ENCODE measurements around the gene MACROD2.

The MACROD2 gene

GRCh38 chr20:14861028-14861699, 865.8 kb downstream of the MACROD2 start:
- no peak for TF ChIP-seq JUND (IDR thresholded peaks at IDR 0.05; ENCODE audit: low read depth)
- in situ Hi-C loops (cut with HindIII; ENCODE audit: low pct_unique_long_range_greater_than_20kb, low sequenced_read_pairs): no loop called here
- no peak for DNase-seq (ENCODE audit: low read depth in 1 of 2, low spot score in 1 of 2)

DNA sequence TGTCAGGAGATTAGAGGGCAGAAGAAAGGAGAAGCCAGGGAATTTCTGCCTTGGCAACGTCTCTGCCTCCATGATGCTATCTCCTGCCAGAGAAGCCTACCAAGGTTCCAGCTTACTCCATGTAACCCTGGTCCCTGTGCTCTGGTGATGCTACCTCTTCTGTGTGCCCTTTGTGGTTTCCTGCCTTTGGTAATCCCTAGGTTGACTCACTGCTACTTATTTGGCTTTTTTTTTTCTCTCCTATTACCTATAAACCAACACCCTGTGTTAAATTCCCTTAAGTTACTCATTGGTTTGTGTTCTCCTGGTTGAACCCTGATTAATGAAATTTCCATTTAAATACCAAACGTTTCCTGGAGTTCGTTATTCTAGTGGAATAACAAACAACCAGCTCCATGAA, 869.9 kb downstream of the MACROD2 start:
- in situ Hi-C loops (cut with HindIII; ENCODE audit: low pct_unique_long_range_greater_than_20kb, low sequenced_read_pairs): no loop called here
- no peak for DNase-seq (ENCODE audit: low read depth in 1 of 2, low spot score in 1 of 2)

GRCh38 chr20:14865731-14866130, 870.4 kb downstream of the MACROD2 start:
- DNase-seq (ENCODE audit: low read depth in 1 of 2, low spot score in 1 of 2): no peak
- in situ Hi-C loops (cut with HindIII; ENCODE audit: low pct_unique_long_range_greater_than_20kb, low sequenced_read_pairs): no loop called here
- no peak for TF ChIP-seq JUND (IDR thresholded peaks at IDR 0.05; ENCODE audit: low read depth)

More for the DNA sequence above, 869.9 kb downstream of the MACROD2 start:
- TF ChIP-seq JUND (IDR thresholded peaks at IDR 0.05; ENCODE audit: low read depth): no peak

- DNase-seq (ENCODE audit: low read depth in 1 of 2, low spot score in 1 of 2): no peak
- in situ Hi-C loops (cut with HindIII; ENCODE audit: low pct_unique_long_range_greater_than_20kb, low sequenced_read_pairs): no loop called here
- no peak for TF ChIP-seq JUND (IDR thresholded peaks at IDR 0.05; ENCODE audit: low read depth)
Measured at GRCh38 chr20:14866841-14867514, 871.7 kb downstream of the MACROD2 start.

DNA sequence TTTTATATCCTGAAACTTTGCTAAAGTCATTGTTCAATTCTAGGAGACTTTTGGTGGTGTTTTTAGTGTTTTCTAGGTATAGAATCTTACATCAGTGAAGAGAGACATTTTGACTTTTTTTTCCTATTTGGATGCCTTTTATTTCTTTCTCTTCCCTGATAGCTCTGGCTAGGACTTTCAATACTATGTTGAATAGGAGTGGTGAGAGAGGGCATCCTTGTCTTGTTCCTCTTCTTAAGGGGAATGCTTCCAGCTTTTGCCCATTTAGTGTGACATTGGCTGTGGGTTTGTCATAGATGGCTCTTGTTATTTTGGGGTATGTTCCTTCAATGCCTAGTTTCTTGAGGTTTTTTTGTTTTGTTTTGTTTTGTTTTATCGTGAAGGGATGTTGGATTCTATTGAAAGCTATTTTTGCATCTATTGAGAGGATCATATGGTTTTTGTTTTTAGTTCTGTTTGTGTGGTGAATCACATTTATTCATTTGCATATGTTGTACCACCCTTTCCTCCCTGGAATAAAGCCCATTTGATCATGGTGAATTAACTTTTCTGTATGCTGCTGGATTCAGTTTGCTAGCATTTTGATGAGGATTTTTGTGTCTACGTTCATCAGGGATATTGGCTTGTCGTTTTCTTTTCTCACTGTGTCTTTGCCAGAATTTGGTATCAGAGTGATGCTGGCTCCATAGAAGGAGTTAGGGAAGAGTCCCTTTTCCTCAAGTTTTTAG, 882.1 kb downstream of the MACROD2 start:
- in situ Hi-C loops (cut with HindIII; ENCODE audit: low pct_unique_long_range_greater_than_20kb, low sequenced_read_pairs): no loop called here
- no peak for DNase-seq (ENCODE audit: low read depth in 1 of 2, low spot score in 1 of 2)
- no peak for TF ChIP-seq JUND (IDR thresholded peaks at IDR 0.05; ENCODE audit: low read depth)

GRCh38 chr20:14878676-14879019, 883.3 kb downstream of the MACROD2 start:
- no peak for TF ChIP-seq JUND (IDR thresholded peaks at IDR 0.05; ENCODE audit: low read depth)
- in situ Hi-C loops (cut with HindIII; ENCODE audit: low pct_unique_long_range_greater_than_20kb, low sequenced_read_pairs): no loop called here
- no peak for DNase-seq (ENCODE audit: low read depth in 1 of 2, low spot score in 1 of 2)

- in situ Hi-C loops (cut with HindIII; ENCODE audit: low pct_unique_long_range_greater_than_20kb, low sequenced_read_pairs): no loop called here
Measured at GRCh38 chr20:14879020-14879697, 883.8 kb downstream of the MACROD2 start.

DNA sequence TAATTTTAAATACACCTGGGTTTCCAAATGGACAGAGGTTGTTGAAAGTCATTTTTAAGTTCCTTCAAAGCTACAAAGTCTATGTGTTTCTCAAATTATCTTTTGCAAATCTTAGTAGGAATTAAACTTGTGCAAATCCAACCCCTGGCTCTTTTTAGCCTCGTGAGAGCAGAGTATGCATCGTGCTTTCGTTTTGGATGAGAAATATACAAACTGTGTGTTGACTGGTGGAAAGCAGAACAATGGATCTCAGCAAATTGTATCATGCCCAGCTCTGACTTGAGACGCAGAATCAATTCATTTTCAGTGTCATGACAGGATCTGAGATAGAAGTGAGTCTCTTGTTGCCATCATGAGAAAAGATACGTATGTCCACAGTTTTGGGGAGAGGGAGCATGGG, 884.5 kb downstream of the MACROD2 start:
- no peak for DNase-seq (ENCODE audit: low read depth in 1 of 2, low spot score in 1 of 2)
- TF ChIP-seq JUND (IDR thresholded peaks at IDR 0.05; ENCODE audit: low read depth): no peak
- in situ Hi-C loops (cut with HindIII; ENCODE audit: low pct_unique_long_range_greater_than_20kb, low sequenced_read_pairs): no loop called here

More at GRCh38 chr20:14879020-14879697, 883.8 kb downstream of the MACROD2 start:
- TF ChIP-seq JUND (IDR thresholded peaks at IDR 0.05; ENCODE audit: low read depth): no peak
- DNase-seq (ENCODE audit: low read depth in 1 of 2, low spot score in 1 of 2): peak in 1 of 2 experiments; percentile 9

GRCh38 chr20:14881518-14881917, 886.2 kb downstream of the MACROD2 start:
- TF ChIP-seq JUND (IDR thresholded peaks at IDR 0.05; ENCODE audit: low read depth): no peak
- no peak for DNase-seq (ENCODE audit: low read depth in 1 of 2, low spot score in 1 of 2)
- in situ Hi-C loops (cut with HindIII; ENCODE audit: low pct_unique_long_range_greater_than_20kb, low sequenced_read_pairs): no loop called here

- no peak for TF ChIP-seq JUND (IDR thresholded peaks at IDR 0.05; ENCODE audit: low read depth)
- DNase-seq (ENCODE audit: low read depth in 1 of 2, low spot score in 1 of 2): no peak
- in situ Hi-C loops (cut with HindIII; ENCODE audit: low pct_unique_long_range_greater_than_20kb, low sequenced_read_pairs): no loop called here
Measured at GRCh38 chr20:14882157-14882556, 886.8 kb downstream of the MACROD2 start.

- no peak for TF ChIP-seq JUND (IDR thresholded peaks at IDR 0.05; ENCODE audit: low read depth)
- DNase-seq (ENCODE audit: low read depth in 1 of 2, low spot score in 1 of 2): no peak
- in situ Hi-C loops (cut with HindIII; ENCODE audit: low pct_unique_long_range_greater_than_20kb, low sequenced_read_pairs): no loop called here
Measured at GRCh38 chr20:14882846-14883245, 887.5 kb downstream of the MACROD2 start.

GRCh38 chr20:14883324-14883723, 888.0 kb downstream of the MACROD2 start:
- no peak for DNase-seq (ENCODE audit: low read depth in 1 of 2, low spot score in 1 of 2)
- no peak for TF ChIP-seq JUND (IDR thresholded peaks at IDR 0.05; ENCODE audit: low read depth)
- in situ Hi-C loops (cut with HindIII; ENCODE audit: low pct_unique_long_range_greater_than_20kb, low sequenced_read_pairs): no loop called here

Measured in T47D (cell line).